Central memory CD4-positive, alpha-beta T cell (primary cell): ENCODE data around the gene CEP290.
A peak's percentile ranks its signal among the peaks of the same experiment; 100 is the strongest.
"Not testable (repeated sequence)": the region's sequence is repeated elsewhere in the genome, so short reads cannot be mapped to it uniquely, and the experiment has no call there.

ENCODE experiments used
- DNase-seq: peaks from one replicate; pipeline ENCODE4 v3.0.0; 2022

The CEP290 gene

GRCh38 chr12:88141425-88141773 is 489 bp downstream of the CEP290 start:
- DNase-seq, result no peak

DNA sequence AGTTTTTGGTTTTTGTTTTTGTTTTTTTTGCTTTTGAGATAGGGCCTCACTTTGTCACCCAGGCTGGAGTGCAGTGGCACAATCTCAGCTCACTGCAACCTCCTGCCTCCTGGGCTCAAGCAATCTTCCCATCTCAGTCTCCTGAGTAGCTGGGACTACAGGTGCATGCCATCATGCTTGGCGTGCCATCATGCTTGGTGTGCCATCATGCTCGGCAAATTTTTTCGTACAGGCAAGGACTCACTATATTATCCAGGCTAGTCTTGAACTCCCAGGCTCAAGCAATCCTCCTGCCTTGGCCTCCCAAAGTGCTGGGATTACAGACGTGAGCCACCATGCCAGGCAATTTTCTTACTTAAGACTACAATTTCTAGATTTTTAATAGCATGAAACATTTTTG is 2.2 kb downstream of the CEP290 start:
- not testable (repeated sequence) for DNase-seq

DNA sequence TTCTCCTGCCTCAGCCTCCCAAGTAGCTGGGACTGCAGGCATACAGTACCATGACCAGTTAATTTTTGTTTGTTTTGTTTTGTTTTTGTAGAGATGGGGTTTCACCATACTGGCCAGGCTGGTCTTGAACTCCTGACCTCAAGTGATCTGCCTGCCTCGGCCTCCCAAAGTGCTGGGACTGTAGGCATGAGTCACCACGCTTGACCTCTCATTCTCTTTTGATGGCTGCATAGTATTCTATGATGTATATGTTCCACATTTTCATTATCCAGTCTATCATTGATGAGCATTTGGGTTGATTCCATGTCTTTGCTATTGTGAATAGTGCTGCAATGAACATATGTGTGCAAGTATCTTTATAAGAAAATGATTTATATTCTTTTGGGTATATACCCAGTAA is 8.7 kb downstream of the CEP290 start:
- not testable (repeated sequence) for DNase-seq

GRCh38 chr12:88132392-88132791 is 9.5 kb downstream of the CEP290 start:
- DNase-seq, result no peak

DNA sequence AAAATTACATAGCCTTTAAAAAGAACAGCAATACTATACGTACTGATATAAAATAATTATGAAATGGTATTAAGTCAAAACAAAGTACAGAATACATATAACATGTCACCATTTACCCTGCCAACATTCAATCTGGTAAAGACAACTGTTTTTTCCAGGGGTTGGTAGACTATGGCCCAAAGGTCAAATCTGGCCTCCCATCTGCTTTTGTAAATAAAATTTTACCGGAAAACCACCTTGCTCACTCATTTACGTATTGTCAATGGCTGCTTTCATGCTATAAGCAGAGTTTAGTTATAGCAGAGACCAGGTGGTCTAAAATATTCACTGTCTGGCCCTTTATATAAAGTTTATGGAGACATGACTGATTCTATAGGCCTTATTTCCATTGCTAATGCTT is 14.0 kb downstream of the CEP290 start:
- no peak for DNase-seq

DNA sequence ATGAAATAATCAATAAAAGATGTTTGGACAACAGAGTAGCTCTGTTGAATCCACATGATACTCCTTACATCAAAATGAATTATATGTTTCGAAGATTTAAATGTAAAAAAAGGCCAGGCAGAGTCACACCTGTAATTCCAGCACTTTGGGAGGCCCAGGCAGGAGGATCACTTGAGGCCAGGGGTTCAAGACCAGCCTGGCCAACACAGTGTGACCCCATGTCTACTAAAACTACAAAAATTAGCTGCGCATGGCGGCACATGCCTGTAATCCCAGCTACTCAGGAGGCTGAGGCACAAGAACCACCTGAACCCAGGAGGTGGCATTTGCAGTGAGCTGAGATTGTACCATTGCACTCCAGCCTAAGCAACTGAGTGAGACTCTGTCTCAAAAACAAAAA is 14.8 kb downstream of the CEP290 start:
- DNase-seq, result no peak

- DNase-seq, result no peak
These were observed 19.2 kb downstream of the CEP290 start for GRCh38 chr12:88122666-88123065.

DNA sequence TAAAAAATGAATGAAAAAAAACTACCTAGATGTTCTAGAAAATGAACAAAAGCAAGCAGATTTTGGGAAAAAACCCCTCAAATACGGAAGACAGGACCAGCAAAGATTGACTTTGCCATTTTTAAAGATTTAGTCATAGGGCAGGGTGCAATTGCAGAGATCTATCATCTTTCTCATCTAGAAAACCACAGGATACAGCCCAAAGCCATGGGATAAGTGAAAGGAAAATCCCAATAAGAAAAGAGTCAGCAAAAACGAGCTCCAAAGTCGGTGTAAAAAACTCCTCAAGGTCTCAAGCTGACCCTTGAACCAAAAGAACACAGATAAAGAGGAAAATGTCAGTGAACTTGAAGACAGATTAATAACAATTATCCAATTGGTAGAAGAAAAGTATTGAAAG is 28.0 kb downstream of the CEP290 start:
- no peak for DNase-seq

DNA sequence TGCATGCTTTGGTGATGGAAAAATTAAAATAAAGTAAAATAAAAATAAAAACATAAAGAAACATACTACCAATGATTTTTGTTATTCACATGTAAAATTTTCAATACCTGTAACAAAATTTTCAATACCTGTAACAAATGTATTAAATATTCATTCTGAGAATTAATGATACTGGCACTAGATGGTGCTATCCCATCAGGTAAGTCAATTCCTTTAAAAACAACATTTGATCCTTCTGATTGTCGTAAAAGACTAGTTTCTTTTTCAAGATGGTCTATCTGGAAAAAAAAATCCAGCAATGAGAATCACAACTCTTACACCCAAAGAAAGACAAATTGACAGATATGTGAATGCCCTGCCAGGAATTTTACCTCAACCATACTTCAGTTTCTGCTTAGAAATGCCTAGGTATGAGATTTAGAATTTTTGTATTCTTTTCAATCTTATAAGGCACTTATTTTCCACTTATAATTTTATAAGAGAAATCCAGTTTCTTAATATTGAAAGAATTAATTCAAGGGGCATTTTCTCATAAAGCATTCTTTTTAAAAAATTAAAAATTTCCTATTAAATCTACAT is 30.7 kb downstream of the CEP290 start:
- peak; percentile 26 for DNase-seq

DNA sequence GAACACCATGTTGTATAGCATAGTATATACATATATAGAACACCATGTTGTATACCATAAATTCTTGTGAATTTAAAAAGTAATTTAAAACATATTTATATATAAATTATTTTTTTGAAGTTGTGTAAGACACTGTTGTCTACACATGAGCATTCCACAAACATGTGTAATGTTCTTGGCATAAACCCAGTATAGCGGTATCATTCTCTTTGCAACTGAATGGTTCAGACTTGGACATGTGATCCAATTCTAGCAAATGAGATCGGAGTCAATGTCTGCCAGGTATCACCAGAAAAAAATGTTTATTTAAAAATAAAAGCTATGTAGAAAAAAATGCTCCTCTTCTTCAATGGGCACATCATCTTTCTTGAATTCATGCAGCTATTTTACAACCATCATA is 33.9 kb downstream of the CEP290 start:
- DNase-seq, result no peak

GRCh38 chr12:88093573-88093972 is 48.3 kb downstream of the CEP290 start:
- no peak for DNase-seq

GRCh38 chr12:88092771-88093170 is 49.1 kb downstream of the CEP290 start:
- DNase-seq, result no peak

DNA sequence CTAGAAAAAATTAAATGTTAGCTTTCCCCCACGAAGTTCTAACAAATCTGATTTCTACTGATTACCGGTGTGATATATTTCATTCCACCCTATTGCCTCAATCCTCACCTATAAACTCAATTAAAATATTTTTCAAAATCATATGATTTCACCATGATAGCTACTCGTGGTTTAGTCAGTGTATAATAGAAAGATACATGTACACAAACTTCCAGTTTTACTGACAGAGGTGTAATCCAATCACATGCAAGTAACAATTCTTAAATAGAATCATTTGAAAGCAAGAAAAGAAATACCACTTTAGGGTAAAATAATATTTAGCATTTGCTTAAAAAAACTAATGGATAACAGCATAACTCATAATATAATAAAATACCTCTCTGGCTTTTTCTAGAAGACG is 57.7 kb downstream of the CEP290 start:
- no peak for DNase-seq

GRCh38 chr12:88083634-88084033 is 58.3 kb downstream of the CEP290 start:
- DNase-seq, result no peak

DNA sequence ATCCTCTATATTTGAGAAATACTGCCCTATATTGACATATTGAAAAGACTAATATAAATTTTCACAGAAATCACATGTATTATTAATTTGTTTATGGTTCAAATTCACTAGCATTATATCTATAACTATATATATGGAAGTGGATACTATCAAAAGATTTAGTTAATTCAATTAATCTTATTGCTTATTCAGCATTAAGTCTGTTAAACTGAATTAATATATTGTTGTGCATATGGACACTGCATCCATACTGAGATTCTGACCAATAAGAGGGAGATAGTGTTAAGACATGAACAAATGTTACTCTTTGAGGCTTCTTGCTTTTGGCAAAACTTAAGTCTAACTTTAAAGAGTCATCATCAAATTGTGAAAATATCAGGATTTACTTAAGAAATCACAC is 60.6 kb downstream of the CEP290 start:
- no peak for DNase-seq

DNA sequence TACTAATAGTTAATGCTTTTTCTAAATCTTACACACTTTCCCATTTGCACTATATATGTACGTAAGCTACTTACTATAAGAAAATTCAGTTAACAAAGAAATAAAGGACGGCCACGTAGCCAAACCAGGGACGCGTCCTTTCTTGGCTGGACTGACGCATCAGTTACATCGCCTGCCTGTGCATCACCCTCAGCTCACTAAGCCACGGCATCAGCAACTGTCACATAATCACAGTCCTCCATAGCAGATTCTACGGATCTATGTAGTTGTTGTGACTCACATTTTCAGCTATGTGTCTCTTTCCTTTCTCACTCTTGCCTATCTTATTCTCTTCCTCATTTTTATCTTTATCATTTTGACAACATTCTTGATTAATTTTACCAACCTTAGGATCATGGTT is 74.6 kb downstream of the CEP290 start:
- DNase-seq, result no peak

GRCh38 chr12:88063375-88063774 is 78.5 kb downstream of the CEP290 start:
- DNase-seq, result no peak

- no peak for DNase-seq
These were observed 79.4 kb downstream of the CEP290 start for GRCh38 chr12:88062474-88062873.

DNA sequence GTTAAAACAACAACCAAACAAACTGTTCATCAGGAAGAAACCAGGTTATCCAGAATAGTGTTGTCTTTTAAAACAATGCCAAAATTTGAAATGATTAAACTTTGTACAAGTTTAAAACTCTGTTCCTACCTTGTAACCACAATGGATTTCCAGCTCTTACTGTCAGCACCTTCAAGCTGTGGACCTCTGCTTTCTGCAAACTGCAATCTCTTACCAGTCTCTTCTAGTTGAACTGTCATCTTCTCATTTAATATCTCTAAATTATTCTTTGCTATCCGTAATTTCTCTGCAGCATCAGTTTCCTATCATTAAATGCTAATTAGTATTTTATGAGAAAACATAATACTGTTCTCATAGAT is 83.2 kb downstream of the CEP290 start:
- no peak for DNase-seq

DNA sequence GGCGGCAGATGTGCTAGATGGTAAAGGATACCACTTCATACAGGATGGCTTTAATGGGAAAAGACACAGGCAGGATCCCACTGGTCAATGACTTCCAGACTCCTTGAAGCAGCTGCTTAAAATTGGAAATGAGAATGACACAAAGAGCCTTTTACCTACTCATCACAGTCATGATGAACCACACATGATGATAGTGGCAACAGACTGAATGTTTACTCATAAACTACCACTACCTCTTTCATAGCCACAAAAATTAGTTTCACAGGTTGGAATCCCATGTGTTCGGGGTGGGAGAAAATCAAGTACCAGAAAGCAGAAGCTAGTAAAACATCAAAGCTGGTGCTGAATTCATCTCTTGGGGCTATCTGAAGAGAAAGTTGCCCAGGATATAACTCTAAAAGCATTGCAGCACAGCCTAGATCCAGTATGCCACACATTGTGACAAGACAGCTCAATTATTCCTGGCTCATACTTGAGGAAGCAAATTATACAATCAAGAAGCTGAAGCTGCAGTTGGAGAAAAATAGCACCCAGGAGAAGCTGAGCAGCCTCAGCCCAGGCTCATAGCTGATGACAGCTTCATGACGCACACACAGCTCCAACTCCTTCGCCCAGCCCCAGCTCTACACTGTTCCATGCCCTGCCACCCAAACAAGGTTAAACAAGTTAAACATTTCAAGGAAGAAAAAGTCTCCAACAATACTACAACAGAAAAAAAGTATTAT is 83.7 kb downstream of the CEP290 start:
- no peak for DNase-seq

GRCh38 chr12:88056571-88056970 is 85.3 kb downstream of the CEP290 start:
- DNase-seq, result no peak

GRCh38 chr12:88052686-88053085 is 89.2 kb downstream of the CEP290 start:
- no peak for DNase-seq

GRCh38 chr12:88044035-88044434 is 97.9 kb downstream of the CEP290 start:
- no peak for DNase-seq

DNA sequence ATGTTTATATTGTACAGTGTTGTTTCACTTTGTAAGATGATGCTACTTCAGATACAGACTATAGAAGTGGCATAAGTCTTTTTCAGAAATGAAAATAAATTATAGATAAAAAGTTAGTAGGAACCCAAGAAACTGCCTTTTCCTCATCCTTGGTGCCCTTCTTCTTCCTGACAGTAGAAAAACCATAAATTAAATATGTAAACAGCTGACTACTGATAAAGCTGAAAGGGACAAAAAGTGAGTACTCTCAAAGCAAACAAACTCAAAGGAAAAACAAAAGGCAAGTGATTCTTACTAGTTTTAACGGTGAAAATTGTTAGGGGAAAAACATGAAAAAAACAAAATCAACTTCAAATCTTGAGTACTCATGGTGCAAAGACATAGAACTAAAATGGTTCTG is 104.1 kb downstream of the CEP290 start:
- DNase-seq, result no peak

- DNase-seq, result no peak
These were observed 105.4 kb downstream of the CEP290 start for GRCh38 chr12:88036353-88036965.
